Measurements from ENCODE around the gene LYZL6. TPM values are rescaled to one million over a fixed set of nuclear protein-coding genes. Genes with fewer than 3 reads are reported as not detected.
"Not testable (repeated sequence)": the region's sequence is repeated elsewhere in the genome, so short reads cannot be mapped to it uniquely, and the experiment has no call there.

The LYZL6 gene
- total RNA-seq, 4 donors from 2014 or later = not detected

DNA sequence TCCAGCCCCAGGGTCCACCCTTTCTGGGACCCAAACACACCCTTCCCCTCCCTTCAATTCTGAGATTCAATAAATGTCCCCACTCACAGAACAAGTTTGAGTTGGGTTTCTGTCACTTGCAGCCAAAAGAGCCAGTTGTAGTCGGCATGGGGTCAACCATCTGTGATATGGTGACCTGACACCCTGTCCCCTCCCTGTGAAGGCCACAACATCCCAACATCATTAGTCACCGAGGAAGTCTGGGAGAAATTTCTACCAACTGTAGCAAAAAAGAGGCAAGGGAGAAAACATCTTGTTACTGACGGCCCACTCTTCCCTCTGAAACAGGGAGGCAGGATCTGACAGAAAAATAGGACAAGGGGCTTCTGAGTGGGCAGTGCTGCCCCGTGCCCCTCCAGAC is 638 bp upstream of the LYZL6 start:
- H3K9me3 ChIP-seq = no peaks in the 10 kb centered on the region
- peaks cover 0 to 2% (median 0%) of the 10 kb centered on the region in 3 donors for H3K27me3 ChIP-seq
- no peak for TF ChIP-seq POLR2A (IDR thresholded peaks at IDR 0.05)
- no peak for TF ChIP-seq CTCF (IDR thresholded peaks at IDR 0.05 in 4 of 5, conservative IDR thresholded peaks at IDR 0.05 in 1 of 5)
- intact Hi-C loops (cut with DNase I; ENCODE audit: low total_unique reads) (no loop called here), in situ Hi-C loops (cut with MboI; ENCODE audit: low sequenced_read_pairs in 4 of 4) (no loop called here)
- DNase-seq (no peak), ATAC-seq (no peak)
- H3K4me3 ChIP-seq = no peak overlapping the region
- H3K36me3 ChIP-seq = no peaks in the 10 kb centered on the region
- H3K27ac ChIP-seq = no peak overlapping the region
- no peaks in the 10 kb centered on the region for H3K4me1 ChIP-seq

DNA sequence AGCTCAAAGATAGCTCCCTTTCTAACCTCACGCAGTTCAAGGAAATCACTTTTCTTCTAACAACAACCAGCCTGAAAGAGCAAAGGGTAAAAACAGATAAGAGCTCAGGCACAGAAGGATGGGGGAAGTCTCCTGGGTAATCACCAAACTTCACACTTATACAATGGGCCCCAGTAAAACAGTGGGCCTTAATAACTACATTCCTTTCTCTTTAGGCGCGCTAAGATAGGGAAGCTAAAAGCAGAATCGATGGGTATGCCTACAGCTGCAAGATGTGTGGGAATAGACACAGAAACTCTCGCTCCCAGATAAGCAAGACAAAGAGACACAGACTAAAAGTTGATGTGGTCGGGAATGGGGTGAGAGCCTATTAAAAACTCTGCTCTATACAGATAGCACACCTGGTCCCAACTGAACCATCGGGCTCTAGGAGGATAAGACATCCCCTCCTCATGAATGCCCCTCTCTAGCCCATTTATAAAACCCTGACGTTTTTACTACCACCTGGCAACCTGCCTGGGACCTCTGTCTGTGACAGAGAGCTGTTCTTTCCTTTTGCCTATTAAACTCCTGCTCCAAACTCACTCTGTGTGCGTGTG is 826 bp downstream of the LYZL6 start:
- no peaks in the 10 kb centered on the region for H3K9me3 ChIP-seq
- peaks cover 0 to 2% (median 0%) of the 10 kb centered on the region in 3 donors for H3K27me3 ChIP-seq
- no peak for TF ChIP-seq CTCF (IDR thresholded peaks at IDR 0.05 in 4 of 5, conservative IDR thresholded peaks at IDR 0.05 in 1 of 5)
- TF ChIP-seq POLR2A (IDR thresholded peaks at IDR 0.05) = no peak
- H3K4me3 ChIP-seq = no peak overlapping the region
- DNase-seq (no peak), ATAC-seq (no peak)
- no peaks in the 10 kb centered on the region for H3K36me3 ChIP-seq
- intact Hi-C loops (cut with DNase I; ENCODE audit: low total_unique reads) (no loop called here), in situ Hi-C loops (cut with MboI; ENCODE audit: low sequenced_read_pairs in 4 of 4) (no loop called here)
- no peaks in the 10 kb centered on the region for H3K4me1 ChIP-seq
- H3K27ac ChIP-seq = no peak overlapping the region

DNA sequence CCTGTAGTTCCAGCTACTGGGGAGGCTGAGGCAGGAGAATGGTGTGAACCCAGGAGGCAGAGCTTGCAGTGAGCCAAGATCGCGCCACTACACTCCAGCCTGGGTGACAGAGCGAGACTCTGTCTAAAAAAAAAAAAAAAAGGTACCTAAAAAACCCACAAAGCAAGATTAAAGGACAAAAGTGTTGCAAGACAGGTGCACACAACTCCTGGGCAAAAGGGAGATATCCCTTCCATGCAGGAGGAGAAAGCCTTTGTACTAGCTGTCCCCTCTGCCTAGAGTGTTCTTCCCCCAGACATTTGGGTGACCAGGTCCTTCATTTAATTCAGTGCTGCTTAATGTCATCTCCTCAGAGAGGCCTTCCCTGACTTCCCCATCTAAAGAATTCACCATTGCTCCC is 5.0 kb downstream of the LYZL6 start:
- H3K27ac ChIP-seq; ATAC-seq; H3K4me1 ChIP-seq; intact Hi-C loops (cut with DNase I; ENCODE audit: low total_unique reads); H3K27me3 ChIP-seq; DNase-seq; in situ Hi-C loops (cut with MboI; ENCODE audit: low sequenced_read_pairs in 4 of 4); H3K9me3 ChIP-seq; H3K36me3 ChIP-seq; H3K4me3 ChIP-seq: not testable (repeated sequence)

DNA sequence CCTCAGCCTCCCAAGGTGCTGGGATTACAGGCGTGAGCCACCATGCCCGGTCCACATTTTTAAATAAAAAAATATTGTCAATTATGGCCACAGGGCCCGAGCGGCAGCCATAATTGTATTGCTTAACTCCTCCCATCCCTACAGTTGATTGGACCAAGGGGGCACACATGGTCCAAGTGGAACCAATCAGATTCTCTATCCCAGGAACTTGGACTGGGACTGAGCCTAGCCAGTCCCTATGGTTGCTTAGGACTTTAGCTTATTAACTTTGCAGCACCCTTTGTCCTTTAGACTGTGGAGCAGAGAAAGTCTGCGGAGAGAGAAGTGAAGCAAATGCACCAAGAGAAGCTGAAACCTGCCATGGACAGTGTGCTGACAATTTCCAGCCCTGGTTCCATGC is 7.5 kb downstream of the LYZL6 start:
- intact Hi-C loops (cut with DNase I; ENCODE audit: low total_unique reads) = no loop called here
- no peak for TF ChIP-seq POLR2A (IDR thresholded peaks at IDR 0.05)
- Histone ChIP-seq H3K27ac (no peak overlapping the region), H3K36me3 (no peaks in the 10 kb centered on the region), H3K4me1 (no peaks in the 10 kb centered on the region), H3K27me3 (peaks cover 0 to 2% (median 1%) of the 10 kb centered on the region in 3 donors), H3K4me3 (no peak overlapping the region), H3K9me3 (no peaks in the 10 kb centered on the region)
- ATAC-seq (no peak), DNase-seq (no peak)
- in situ Hi-C loops (cut with MboI; ENCODE audit: low sequenced_read_pairs in 4 of 4) = no loop called here

DNA sequence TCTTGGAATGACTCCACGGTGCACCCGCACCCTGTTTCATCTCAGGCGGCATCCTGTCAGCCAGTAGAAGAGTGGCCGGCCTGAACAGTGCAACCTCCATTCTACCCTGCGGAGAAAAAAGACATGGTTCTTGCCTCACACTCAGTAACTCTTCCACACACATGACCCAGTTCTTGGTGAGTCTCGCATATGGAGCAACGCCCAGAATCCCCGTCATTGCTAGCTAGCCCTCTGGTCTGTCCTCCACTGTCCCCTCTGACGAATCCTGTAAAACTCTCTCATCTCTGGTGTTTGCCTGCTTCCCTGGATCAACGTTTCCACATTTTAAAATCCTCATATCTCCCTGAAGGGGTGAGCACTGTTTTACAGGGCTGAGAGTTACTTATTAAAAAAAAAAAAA is 8.8 kb downstream of the LYZL6 start:
- TF ChIP-seq POLR2A (IDR thresholded peaks at IDR 0.05) = no peak
- no peak for TF ChIP-seq CTCF (IDR thresholded peaks at IDR 0.05 in 4 of 5, conservative IDR thresholded peaks at IDR 0.05 in 1 of 5)
- in situ Hi-C loops (cut with MboI; ENCODE audit: low sequenced_read_pairs in 4 of 4) = no loop called here
- Histone ChIP-seq H3K36me3 (no peaks in the 10 kb centered on the region), H3K27me3 (peaks cover 9 to 13% (median 12%) of the 10 kb centered on the region in 3 donors), H3K9me3 (no peaks in the 10 kb centered on the region), H3K4me1 (no peaks in the 10 kb centered on the region), H3K4me3 (no peak overlapping the region), H3K27ac (no peak overlapping the region)
- ATAC-seq (no peak), DNase-seq (no peak)
- intact Hi-C loops (cut with DNase I; ENCODE audit: low total_unique reads) = no loop called here

- intact Hi-C loops (cut with DNase I; ENCODE audit: low total_unique reads) = no loop called here
- ATAC-seq (no peak), DNase-seq (no peak)
- Histone ChIP-seq H3K4me1 (no peaks in the 10 kb centered on the region), H3K27ac (no peak overlapping the region), H3K4me3 (no peak overlapping the region), H3K9me3 (no peaks in the 10 kb centered on the region), H3K27me3 (peaks cover 16 to 30% (median 22%) of the 10 kb centered on the region in 3 donors), H3K36me3 (no peaks in the 10 kb centered on the region)
- TF ChIP-seq CTCF (IDR thresholded peaks at IDR 0.05 in 4 of 5, conservative IDR thresholded peaks at IDR 0.05 in 1 of 5) (no peak), POLR2A (IDR thresholded peaks at IDR 0.05) (no peak)
- in situ Hi-C loops (cut with MboI; ENCODE audit: low sequenced_read_pairs in 4 of 4) = no loop called here
Observed at GRCh38 chr17:35932586-35932985, 10.9 kb downstream of the LYZL6 start.

Data from gastrocnemius medialis (tissue), 4 donors.